ENCODE results near the gene LEMD3. TPM values are rescaled to one million over a fixed set of nuclear protein-coding genes. Genes with fewer than 3 reads are reported as not detected.

Gene LEMD3
- total RNA-seq, 1 donor from 2014 or later = 20.9 TPM

DNA sequence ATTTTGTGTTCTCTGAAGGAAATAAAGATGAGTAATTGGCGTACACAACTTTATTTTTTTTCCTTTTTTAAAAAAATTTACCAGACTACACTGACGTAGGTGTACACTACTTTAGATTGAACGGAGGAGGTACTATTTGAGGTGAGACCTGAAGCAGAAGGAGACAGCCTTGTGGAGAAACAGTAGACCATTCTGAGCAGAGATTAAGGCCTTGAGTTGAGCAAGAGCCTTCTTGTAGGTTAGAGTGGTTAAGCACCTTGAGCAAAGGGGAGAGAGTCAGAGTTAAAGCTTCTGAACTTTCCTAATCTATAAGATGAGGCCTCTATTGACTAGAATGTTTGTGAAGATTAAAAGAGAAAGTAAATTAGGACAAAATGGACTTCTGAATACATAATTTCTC, 2.5 kb downstream of the LEMD3 start:
- DNase-seq (ENCODE audit: low read depth) (no peak), FAIRE-seq (no peak)
- peaks cover 6% of the 10 kb centered on the region for H3K36me3 ChIP-seq (ENCODE audit: insufficient read depth, low read length)
- Mint-ChIP-seq H3K4me3 (ENCODE audit: unreplicated experiment) (peak overlapping the region; percentile 99), H3K4me1 (ENCODE audit: low read depth, unreplicated experiment) (peaks cover 14% of the 10 kb centered on the region), H3K9me3 (ENCODE audit: unreplicated experiment) (no peaks in the 10 kb centered on the region), H3K27me3 (ENCODE audit: low read depth, unreplicated experiment) (no peaks in the 10 kb centered on the region), H3K27ac (ENCODE audit: unreplicated experiment) (no peak overlapping the region), H3K36me3 (ENCODE audit: low read depth, unreplicated experiment) (no peaks in the 10 kb centered on the region)
- peaks cover 81% of the 10 kb centered on the region for H3K79me2 ChIP-seq (ENCODE audit: insufficient read depth, low read length)
- no peak for TF ChIP-seq EZH2 (IDR thresholded peaks at IDR 0.05; ENCODE audit: insufficient read depth, low read length)
- TF ChIP-seq, protein P1, sequence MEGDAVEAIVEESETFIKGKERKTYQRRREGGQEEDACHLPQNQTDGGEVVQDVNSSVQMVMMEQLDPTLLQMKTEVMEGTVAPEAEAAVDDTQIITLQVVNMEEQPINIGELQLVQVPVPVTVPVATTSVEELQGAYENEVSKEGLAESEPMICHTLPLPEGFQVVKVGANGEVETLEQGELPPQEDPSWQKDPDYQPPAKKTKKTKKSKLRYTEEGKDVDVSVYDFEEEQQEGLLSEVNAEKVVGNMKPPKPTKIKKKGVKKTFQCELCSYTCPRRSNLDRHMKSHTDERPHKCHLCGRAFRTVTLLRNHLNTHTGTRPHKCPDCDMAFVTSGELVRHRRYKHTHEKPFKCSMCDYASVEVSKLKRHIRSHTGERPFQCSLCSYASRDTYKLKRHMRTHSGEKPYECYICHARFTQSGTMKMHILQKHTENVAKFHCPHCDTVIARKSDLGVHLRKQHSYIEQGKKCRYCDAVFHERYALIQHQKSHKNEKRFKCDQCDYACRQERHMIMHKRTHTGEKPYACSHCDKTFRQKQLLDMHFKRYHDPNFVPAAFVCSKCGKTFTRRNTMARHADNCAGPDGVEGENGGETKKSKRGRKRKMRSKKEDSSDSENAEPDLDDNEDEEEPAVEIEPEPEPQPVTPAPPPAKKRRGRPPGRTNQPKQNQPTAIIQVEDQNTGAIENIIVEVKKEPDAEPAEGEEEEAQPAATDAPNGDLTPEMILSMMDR (IDR thresholded peaks at IDR 0.05; ENCODE audit: insufficient read depth, low read depth, low read length) = no peak
- H3K4me3 ChIP-seq (ENCODE audit: insufficient read depth, low read depth, low read length) = peak overlapping the region; percentile 73
- no peaks in the 10 kb centered on the region for H3K9me3 ChIP-seq (ENCODE audit: insufficient read depth, low read depth, low read length)
- peak overlapping the region; percentile 93 for H3K4me2 ChIP-seq (ENCODE audit: low read length)
- no peaks in the 10 kb centered on the region for H3K27me3 ChIP-seq (ENCODE audit: insufficient read depth, low read length)
- H3K27ac ChIP-seq (ENCODE audit: low read depth, low read length) = no peak overlapping the region
- H4K20me1 ChIP-seq (ENCODE audit: insufficient read depth, low read length) = peaks cover 63% of the 10 kb centered on the region
- H3K9ac ChIP-seq (ENCODE audit: low read length) = peak overlapping the region; percentile 4
- H2AFZ ChIP-seq (ENCODE audit: low read depth, low read length) = no peak overlapping the region
- peaks cover 8% of the 10 kb centered on the region for H3K4me1 ChIP-seq (ENCODE audit: insufficient read depth, low read length)

DNA sequence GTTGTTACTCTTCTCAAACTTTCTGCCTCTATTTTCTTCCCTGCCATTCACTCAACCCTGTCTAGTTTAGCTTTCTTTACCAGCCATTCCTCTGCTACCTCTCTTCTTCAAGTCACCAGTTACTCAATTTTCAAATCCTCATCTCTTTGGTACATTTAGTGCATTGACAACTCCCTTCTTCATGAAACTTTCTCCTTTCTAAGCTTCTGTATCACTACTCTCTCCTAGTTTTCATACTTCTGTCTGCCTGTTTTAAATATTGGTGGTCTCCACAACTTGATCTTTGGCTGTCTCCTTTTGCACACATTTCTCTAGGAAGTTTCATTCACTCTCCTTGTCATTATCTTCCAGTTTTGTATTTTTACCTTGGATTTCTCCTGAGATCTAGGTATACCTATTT, 6.0 kb downstream of the LEMD3 start:
- FAIRE-seq = no peak
- no peaks in the 10 kb centered on the region for H3K9me3 Mint-ChIP-seq (ENCODE audit: unreplicated experiment)
- peaks cover 80% of the 10 kb centered on the region for H4K20me1 ChIP-seq (ENCODE audit: insufficient read depth, low read length)
- DNase-seq (ENCODE audit: low read depth) = no peak
- H3K4me3 Mint-ChIP-seq (ENCODE audit: unreplicated experiment) = no peak overlapping the region
- peaks cover 9% of the 10 kb centered on the region for H3K4me1 Mint-ChIP-seq (ENCODE audit: low read depth, unreplicated experiment)
- H3K4me1 ChIP-seq (ENCODE audit: insufficient read depth, low read length) = peaks cover 5% of the 10 kb centered on the region
- peaks cover 96% of the 10 kb centered on the region for H3K79me2 ChIP-seq (ENCODE audit: insufficient read depth, low read length)
- H3K27ac ChIP-seq (ENCODE audit: low read depth, low read length) = no peak overlapping the region
- no peaks in the 10 kb centered on the region for H3K27me3 Mint-ChIP-seq (ENCODE audit: low read depth, unreplicated experiment)
- no peak overlapping the region for H3K27ac Mint-ChIP-seq (ENCODE audit: unreplicated experiment)
- no peak overlapping the region for H3K4me2 ChIP-seq (ENCODE audit: low read length)
- no peaks in the 10 kb centered on the region for H3K36me3 Mint-ChIP-seq (ENCODE audit: low read depth, unreplicated experiment)
- H3K4me3 ChIP-seq (ENCODE audit: insufficient read depth, low read depth, low read length) = no peak overlapping the region
- H2AFZ ChIP-seq (ENCODE audit: low read depth, low read length) = no peak overlapping the region
- no peaks in the 10 kb centered on the region for H3K9me3 ChIP-seq (ENCODE audit: insufficient read depth, low read depth, low read length)
- no peaks in the 10 kb centered on the region for H3K27me3 ChIP-seq (ENCODE audit: insufficient read depth, low read length)
- TF ChIP-seq EZH2 (IDR thresholded peaks at IDR 0.05; ENCODE audit: insufficient read depth, low read length) = no peak
- TF ChIP-seq, protein P1 (IDR thresholded peaks at IDR 0.05; ENCODE audit: insufficient read depth, low read depth, low read length) = no peak
- H3K36me3 ChIP-seq (ENCODE audit: insufficient read depth, low read length) = peaks cover 6% of the 10 kb centered on the region
- no peak overlapping the region for H3K9ac ChIP-seq (ENCODE audit: low read length)

DNA sequence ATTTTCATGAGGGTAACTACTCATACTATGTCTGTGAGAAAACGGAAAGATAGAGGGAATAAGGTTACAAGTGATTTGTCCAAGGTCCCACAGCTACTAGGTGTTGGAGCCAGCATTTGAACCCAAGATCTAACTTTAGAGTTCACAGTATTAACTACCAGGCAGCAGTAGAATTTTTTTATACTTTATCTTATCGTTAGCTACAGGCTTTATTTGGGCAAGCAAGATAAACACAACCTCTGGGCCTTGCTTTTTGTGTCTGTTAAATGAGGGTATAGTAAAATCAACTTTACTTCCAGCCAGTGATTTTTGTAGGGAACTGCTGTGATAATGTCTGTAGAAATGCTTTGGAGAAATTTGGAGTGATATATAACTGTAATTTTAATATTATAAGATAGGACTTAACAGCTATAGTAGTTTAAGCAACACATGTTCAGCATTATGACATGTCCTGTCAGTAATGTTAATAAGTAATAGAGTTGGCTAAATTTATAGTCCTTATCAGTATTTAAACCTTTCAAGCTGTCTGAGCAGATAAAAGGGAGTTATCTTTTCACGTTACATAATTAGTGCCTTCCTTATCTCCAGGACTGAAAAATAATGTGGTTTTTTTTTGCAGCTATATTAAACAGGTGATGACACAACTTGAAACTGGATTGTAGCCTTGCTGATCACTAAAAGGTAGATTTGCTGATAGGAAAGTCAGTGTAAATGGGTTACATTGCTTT, 12.8 kb downstream of the LEMD3 start:
- peaks cover 3% of the 10 kb centered on the region for H3K4me1 Mint-ChIP-seq (ENCODE audit: low read depth, unreplicated experiment)
- peaks cover 2% of the 10 kb centered on the region for H3K36me3 Mint-ChIP-seq (ENCODE audit: low read depth, unreplicated experiment)
- H3K9ac ChIP-seq (ENCODE audit: low read length) = no peak overlapping the region
- no peaks in the 10 kb centered on the region for H3K9me3 Mint-ChIP-seq (ENCODE audit: unreplicated experiment)
- H3K79me2 ChIP-seq (ENCODE audit: insufficient read depth, low read length) = peaks cover 92% of the 10 kb centered on the region
- H3K27me3 ChIP-seq (ENCODE audit: insufficient read depth, low read length) = no peaks in the 10 kb centered on the region
- H3K36me3 ChIP-seq (ENCODE audit: insufficient read depth, low read length) = no peaks in the 10 kb centered on the region
- no peaks in the 10 kb centered on the region for H3K9me3 ChIP-seq (ENCODE audit: insufficient read depth, low read depth, low read length)
- H3K4me3 Mint-ChIP-seq (ENCODE audit: unreplicated experiment) = no peak overlapping the region
- no peak for DNase-seq (ENCODE audit: low read depth)
- no peak overlapping the region for H2AFZ ChIP-seq (ENCODE audit: low read depth, low read length)
- H3K4me3 ChIP-seq (ENCODE audit: insufficient read depth, low read depth, low read length) = no peak overlapping the region
- FAIRE-seq = no peak
- no peak for TF ChIP-seq EZH2 (IDR thresholded peaks at IDR 0.05; ENCODE audit: insufficient read depth, low read length)
- TF ChIP-seq, protein P1 (IDR thresholded peaks at IDR 0.05; ENCODE audit: insufficient read depth, low read depth, low read length) = no peak
- H3K4me2 ChIP-seq (ENCODE audit: low read length) = no peak overlapping the region
- H3K27me3 Mint-ChIP-seq (ENCODE audit: low read depth, unreplicated experiment) = no peaks in the 10 kb centered on the region
- H4K20me1 ChIP-seq (ENCODE audit: insufficient read depth, low read length) = peaks cover 61% of the 10 kb centered on the region
- H3K27ac Mint-ChIP-seq (ENCODE audit: unreplicated experiment) = no peak overlapping the region
- no peaks in the 10 kb centered on the region for H3K4me1 ChIP-seq (ENCODE audit: insufficient read depth, low read length)
- H3K27ac ChIP-seq (ENCODE audit: low read depth, low read length) = no peak overlapping the region
